ENCODE measurements around the gene RIOK2.

DNA sequence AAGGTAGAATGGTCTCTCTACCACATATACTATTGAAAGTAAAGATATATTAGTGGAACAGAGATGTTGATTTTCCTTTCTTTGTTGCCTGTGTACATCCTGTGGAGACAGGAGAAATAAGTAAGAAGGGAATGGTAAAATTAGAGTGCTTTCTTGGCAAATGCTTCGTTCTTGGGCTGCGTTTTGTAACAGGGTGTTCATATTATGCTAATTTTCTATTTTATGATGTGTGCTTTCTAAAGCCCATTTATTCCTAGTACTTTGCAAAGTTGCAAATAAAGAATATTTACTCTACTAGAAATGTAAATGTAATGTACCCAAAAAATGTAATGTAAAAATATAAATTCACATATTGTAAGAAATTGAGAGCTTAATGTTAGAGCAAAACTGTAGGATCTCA, 40.5 kb upstream of the RIOK2 start:
- TF ChIP-seq CSDC2 (CRISPR knock-in tag; IDR thresholded peaks at IDR 0.05), result no peak
- no peak for TF ChIP-seq ARNTL (CRISPR knock-in tag; IDR thresholded peaks at IDR 0.05; ENCODE audit: borderline replicate concordance, low read depth)
- no peak for TF ChIP-seq ISL1 (CRISPR knock-in tag; IDR thresholded peaks at IDR 0.05)
- TF ChIP-seq ZNF565 (CRISPR knock-in tag; conservative IDR thresholded peaks at IDR 0.05; ENCODE audit: low read depth), result no peak
- no peak for TF ChIP-seq ZNF70 (CRISPR knock-in tag; IDR thresholded peaks at IDR 0.05)
- TF ChIP-seq, protein P1, sequence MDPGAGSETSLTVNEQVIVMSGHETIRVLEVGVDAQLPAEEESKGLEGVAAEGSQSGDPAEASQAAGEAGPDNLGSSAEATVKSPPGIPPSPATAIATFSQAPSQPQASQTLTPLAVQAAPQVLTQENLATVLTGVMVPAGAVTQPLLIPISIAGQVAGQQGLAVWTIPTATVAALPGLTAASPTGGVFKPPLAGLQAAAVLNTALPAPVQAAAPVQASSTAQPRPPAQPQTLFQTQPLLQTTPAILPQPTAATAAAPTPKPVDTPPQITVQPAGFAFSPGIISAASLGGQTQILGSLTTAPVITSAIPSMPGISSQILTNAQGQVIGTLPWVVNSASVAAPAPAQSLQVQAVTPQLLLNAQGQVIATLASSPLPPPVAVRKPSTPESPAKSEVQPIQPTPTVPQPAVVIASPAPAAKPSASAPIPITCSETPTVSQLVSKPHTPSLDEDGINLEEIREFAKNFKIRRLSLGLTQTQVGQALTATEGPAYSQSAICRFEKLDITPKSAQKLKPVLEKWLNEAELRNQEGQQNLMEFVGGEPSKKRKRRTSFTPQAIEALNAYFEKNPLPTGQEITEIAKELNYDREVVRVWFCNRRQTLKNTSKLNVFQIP (CRISPR knock-in tag; IDR thresholded peaks at IDR 0.05; ENCODE audit: borderline replicate concordance, low read depth), result no peak
- TF ChIP-seq, protein P2, sequence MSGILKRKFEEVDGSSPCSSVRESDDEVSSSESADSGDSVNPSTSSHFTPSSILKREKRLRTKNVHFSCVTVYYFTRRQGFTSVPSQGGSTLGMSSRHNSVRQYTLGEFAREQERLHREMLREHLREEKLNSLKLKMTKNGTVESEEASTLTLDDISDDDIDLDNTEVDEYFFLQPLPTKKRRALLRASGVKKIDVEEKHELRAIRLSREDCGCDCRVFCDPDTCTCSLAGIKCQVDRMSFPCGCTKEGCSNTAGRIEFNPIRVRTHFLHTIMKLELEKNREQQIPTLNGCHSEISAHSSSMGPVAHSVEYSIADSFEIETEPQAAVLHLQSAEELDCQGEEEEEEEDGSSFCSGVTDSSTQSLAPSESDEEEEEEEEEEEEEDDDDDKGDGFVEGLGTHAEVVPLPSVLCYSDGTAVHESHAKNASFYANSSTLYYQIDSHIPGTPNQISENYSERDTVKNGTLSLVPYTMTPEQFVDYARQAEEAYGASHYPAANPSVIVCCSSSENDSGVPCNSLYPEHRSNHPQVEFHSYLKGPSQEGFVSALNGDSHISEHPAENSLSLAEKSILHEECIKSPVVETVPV (CRISPR knock-in tag; IDR thresholded peaks at IDR 0.05), result no peak
